IPS-11a (cell line): Measurements from ENCODE around the gene PARD3.

Experiments
- H3K4me3 ChIP-seq: one replicate; pipeline ENCODE4 v1.5.1; 2013; ENCODE audit warnings: low read depth, low read length, control low read depth

PARD3 gene

DNA sequence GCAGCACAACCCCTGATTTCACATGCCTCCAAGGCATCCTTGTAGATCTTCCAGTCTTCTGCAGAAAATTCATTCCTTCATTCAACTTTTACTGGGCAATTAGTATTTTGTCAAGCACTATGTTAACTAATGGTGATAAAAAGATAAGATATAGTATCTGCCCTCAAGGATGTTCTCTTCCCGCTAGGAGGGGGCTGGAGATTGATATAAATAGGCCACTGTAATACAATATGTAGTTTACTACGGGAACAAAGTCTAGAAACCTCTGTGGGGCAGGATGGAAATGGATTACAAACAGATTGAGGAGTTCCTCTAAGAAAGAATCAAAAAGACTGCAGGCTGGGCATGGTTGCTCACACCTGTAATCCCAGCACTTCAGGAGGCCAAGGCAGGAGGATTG is 10.3 kb upstream of the PARD3 start:
- H3K4me3 ChIP-seq = no peak overlapping the region

DNA sequence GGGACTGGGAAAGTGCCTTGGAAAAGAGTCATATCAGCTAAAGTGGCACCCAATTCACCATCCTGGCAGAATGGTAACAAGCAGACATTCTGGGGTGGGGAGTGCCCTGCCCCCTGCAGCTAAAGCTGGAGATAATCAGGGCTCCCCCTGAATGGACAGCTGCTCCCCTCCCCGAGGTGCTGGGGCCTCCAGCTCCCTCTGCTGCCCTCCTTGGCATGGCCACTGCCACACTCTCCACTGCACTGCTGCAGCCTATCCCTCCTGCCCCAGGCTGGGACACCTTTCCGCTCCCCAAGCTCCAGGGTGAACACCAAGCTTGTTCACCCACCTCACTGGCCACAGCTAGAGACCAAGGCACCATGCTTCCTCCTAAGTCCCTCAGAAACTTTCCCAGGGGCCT is 9.8 kb upstream of the PARD3 start:
- no peak overlapping the region for H3K4me3 ChIP-seq

DNA sequence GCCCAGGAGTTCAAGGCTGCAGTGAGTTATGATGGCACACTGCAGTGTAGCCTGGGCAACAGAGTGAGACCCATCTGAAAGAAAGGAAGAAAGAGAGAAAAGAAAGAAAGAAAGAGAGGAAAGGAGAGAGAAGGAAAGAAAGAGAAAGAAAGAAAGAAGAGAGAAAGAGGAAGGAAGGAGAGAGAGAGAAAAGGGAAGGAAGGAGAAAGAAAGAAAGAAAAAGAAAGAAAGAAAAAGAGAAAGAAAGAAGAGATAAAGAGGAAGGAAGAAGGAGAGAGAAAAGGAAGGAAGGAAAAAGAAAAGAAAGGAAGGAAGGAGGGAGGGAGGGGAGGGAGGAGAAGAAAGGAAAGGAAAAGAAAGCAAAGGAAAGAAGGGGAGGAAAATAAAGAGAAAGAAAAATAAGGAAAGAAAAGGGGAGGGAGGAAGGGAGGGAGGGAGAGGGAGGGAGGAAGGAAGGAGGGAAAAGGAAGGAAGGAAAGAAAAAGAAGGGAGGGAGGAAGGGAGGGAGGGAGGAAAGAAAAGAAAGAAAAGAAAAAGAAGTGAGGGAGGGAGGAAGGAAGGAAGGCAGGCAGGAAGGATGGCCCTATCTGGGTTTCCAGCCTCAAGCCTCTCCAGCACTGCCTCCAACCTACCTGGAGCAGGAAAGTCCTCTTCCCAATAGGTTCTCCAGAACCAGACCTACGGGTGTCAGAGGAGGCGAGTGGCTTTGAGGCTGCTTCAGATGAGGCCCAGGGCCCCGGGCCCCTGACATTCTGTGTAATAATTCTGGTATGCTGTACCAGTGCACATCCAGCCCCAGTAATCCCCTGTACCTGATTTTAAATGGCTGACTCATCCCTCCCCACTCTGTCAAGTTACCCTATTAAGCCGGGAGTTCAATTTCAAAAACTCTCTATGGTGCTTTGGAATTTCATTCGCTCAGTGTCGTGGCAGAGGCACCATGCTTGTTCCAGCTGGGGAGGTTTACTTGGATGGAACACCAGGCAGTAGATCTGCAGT is 6.8 kb upstream of the PARD3 start:
- H3K4me3 ChIP-seq = no peak overlapping the region

DNA sequence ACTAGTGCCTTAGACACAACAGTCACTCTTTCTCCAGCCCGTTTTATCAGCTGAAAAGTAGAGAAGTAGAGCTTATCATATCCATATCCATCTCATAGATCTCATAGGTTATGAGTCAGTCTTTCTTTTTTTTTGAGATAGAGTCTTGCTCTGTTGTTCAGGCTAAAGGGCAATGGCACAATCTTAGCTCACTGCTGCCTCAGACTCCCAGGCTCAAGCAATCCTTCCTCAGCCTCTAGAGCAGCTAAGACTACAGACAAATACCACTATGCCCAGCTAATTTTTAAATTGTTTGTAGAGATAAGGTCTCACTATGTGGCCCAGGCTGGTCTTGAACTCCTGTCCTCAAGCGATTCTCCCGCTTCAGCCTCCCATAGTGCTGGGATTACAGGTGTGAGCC is 2.5 kb upstream of the PARD3 start:
- H3K4me3 ChIP-seq = no peak overlapping the region

DNA sequence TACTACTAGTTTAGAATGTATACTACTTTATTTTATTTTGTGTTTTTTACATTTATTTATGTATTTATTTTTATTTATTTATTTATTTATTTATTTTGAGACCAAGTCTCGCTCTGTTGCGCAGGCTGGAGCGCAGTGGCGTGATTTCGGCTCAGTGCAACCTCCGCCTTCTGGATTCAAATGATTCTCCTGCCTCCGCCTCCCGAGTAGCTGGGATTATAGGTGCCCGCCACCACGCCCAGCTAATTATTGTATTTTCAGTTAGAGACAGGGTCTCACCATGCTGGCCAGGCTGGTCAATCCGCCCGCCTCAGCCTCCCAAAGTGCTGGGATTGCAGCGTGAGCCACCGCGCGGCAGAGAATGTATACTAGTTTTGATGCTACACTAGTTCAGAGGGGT is 2.0 kb upstream of the PARD3 start:
- no peak overlapping the region for H3K4me3 ChIP-seq

DNA sequence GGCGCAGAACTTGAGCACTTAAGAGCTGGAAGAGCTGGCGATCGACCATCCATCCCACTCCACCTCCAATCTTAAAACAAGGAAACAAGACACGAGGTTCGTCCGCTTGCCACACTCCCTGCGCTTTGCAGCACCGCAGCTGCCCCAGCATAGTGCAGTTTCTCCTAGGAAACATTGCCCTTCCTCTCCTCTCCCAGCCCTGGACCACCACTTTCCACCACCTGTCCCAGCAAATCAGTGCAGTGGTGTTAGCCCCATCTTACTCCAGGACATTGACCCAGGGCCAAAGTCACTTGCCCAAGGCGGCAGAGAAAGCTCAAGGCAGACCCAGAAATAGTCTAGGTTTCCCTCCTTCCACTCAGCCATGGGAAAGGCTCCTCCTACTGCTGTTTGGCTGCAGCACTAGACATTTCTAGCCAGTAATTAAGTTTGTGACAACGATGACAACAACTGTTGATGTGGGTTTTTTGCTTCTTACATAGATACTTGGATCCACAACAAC is 1.5 kb upstream of the PARD3 start:
- H3K4me3 ChIP-seq = peak overlapping the region; percentile 47

DNA sequence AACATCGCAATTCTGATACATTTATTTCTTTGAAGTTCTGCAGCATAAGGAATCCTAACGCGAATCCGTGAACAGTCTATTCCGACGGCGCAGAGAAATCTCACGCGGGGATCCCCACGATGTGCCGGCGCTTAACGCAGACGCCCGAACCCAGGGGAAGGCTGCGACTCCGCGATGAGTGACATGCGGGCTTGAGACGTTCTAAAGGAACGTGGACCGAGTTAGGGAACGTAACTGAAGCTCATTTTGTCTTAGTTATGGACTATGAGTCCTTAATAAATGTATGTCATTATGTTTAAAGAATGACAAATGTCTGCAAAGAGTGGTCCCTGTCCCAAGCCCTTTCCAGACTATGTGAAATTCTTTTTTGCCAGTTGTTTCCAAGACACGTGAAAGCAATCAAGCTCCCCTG is 995 bp upstream of the PARD3 start:
- peak overlapping the region; percentile 47 for H3K4me3 ChIP-seq

DNA sequence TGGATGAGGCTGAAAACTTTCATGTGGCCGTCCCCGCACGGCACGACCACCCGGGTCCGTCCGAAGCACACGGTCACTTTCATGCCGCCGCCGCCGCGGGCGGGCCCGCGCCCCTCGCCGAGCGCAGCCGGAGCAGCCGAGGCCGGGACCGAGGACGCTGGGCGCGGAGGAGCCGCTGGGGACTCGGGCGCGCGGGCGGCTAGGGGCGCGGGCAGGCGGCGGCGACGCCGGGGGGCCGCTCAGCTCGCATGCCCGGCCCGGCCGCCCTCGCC is 247 bp downstream of the PARD3 start:
- H3K4me3 ChIP-seq = peak overlapping the region; percentile 77

DNA sequence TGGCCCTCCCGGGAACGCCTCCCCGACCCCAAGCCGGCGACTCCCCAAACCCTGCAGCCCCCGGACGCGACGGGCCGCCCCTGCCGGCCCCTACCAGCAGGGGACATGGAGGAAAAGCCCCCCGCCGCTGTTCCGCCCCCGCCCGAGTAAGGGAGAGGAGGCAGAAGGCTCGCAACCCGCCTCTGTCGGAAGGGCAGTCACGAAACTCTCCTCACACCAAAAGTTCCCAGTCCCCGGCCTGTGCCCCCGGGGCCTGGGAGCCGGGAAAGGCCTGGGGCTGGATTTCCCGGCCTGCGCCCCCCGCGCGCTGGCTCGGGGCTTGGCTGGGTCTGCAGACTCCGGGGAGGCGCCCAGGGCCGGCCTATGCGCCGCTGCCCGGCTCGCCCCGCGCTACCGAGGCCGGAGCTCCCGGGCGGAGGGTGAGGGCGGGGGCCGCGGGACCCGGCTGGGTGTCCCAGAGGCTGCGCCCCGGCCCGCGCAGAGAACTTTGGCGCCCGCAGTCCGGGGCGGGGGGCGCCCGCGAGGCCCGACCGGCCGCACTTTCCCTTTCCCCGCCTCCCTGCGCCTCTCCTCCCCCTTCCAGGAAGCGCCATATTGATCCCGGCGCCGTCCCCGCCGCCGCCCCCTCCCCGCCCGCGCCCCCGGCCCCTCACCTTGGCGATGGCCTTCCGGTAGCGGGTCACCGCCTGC is 728 bp downstream of the PARD3 start:
- H3K4me3 ChIP-seq = peak overlapping the region; percentile 77

DNA sequence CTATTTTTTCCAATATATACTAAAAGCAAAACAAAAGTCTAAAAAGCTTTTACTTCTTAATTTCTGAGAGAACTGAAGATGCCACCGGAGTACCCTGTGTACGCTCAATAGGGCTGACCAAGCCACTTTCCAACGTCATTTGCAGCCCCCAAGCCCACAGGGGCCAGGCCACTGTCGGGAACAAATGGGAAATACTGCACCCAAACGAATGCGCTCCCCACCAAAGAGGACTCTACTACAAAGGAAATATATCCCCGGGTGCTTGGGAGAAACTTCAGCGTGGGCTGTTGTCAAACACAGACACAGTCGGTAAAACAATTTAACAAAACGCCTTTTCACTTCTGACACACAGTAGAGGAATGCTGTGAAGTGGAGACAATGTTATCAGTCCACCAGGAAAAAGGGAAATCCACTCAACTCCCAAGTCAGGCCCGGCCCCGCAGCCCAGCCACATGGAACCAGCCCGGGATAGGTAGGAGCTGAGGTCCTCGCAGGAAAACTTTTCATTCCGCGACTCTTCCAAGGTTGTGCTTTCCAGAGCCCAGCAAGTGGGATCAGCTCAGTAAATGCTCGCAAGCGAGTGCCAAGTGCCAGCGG is 1.4 kb downstream of the PARD3 start:
- peak overlapping the region; percentile 77 for H3K4me3 ChIP-seq

DNA sequence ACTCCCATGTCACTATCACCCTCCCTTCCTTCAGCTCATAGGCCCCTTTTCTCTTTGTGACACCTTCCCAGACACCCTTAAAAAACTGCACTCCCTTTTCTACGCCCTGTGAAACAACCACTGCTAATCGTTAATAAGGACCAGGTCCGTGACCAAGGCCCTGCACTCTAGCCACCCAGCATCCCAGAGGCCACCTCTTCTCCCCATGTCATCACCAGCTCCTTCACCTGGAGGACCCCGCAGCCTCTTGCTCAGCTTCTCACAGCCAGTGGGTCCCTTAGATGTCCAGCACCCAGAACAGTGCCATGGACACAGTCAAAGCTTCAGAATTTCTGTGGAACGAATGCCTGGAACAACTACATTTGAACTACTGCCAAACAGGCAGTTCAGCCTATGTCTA is 2.3 kb downstream of the PARD3 start:
- no peak overlapping the region for H3K4me3 ChIP-seq

DNA sequence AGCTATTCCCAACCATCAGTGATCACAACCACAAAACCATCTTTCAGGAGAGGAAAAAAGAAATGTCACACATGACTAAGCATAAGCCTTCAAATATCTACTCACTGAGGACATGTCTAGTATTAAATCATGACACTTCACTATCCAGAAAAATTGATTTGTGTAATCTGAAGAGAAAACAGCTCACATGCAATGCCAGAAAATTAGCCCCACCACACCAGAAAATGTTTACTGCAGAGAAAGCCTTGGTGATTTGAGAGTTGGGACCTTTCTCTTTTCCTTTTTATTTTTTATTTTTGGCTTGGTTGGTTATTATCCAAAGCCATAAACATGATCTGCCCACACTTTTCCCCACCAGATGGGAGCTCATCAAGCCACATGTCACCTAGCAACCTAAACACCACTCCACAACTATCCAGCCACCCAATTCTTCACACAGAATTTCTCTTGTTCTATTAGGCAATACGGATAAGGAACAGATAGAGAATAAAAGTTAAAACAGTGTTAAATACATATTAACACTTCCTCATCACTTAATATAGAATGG is 3.1 kb downstream of the PARD3 start:
- H3K4me3 ChIP-seq = no peak overlapping the region

DNA sequence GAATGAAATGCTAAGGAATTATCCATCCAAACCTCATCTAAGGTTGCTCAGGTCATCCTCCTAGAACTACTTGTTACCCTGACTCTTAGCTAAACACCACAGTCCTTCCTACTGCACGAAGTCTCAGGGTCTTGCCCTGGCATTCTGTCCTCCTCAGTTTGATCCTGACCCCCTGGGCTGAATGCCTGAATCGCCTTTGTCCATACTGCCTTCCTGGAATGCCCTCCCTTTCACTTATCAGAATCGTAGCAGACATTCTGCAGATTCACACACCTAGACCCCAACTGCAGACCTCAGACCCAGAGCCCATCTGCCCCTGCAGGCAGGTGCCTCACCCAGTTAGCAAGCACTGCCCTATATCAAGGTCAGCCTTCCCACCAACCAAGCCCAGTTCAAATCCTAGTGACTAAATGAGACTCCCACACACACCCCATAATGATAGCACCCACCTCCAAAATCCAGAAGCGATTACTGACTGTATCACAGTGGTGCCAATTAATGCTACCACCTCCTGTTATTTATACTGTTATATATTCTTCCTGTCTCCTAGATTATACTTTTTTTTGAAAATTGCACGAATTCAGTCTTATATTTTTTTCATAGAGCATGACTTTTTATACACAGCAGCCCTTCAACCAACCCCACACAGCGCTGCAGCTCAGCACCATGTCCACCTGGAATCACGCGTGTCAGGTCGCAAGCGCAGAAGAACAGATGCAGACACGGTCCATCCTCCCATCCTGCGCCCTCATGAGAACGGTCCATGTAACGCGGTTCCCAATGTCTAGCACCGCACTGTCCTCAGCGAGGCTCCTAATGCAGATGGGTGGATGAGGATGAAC is 3.7 kb downstream of the PARD3 start:
- H3K4me3 ChIP-seq = no peak overlapping the region

DNA sequence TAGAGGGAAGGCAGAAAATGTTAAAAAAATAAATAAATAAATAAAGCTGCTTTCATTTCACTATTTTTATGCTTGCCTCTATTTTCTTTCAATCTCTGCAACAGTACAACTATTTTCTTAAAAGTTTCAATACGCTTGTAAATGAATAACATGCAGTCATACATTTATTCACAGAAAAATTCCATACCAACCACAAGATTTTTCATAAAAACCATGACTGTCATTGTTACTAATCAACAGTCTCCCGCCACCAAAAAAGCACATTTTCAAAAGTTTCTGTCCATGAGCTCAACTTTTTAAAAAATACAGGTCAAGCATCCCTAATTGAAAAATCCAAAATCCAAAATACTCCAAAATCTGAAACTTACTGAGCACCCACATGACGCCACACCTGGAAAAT is 5.3 kb downstream of the PARD3 start:
- H3K4me3 ChIP-seq = no peak overlapping the region

DNA sequence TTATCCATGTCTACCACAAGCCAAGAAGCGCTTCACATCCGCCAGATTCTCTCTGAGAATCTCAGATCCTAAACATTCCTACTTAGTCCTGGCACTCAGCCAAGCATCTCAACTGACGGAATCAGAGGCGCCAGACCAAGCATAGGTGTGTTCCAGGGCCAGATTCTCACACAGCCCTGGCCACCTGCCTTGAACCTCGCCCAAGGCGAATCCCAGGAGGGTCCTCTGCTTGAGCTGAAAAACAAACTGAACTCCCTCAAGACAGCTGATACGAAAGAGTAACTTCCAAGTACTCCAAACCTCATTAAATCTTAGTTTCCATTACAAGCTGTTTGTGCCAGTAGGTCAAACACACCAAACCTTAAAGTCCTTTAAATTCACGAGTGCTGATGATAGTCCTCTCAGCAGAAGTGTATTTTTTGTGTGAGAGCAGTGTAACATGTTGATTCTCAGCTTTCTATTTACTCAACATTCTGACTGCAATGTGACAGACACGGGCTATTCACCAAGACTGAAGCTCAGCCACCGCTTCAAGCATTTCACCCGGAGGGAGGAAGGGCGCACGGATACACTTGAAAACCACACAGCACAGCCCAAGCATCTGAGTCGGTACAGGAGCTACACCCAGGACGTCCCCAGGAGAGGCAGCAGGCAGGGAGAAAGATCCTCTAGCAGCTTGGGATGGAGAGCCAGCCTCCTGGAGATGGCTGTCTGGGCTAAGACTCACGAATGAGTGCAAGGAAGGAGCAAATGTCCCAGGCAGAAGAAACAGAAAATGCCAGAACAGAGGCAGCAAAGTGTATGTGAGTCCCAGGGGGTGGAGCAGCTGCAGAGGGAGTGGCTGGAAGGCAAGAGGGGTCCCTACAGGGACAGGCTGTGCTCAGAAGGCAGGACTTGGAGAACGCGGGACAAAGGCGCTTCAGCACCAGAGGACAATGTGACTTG is 6.0 kb downstream of the PARD3 start:
- H3K4me3 ChIP-seq = no peak overlapping the region

DNA sequence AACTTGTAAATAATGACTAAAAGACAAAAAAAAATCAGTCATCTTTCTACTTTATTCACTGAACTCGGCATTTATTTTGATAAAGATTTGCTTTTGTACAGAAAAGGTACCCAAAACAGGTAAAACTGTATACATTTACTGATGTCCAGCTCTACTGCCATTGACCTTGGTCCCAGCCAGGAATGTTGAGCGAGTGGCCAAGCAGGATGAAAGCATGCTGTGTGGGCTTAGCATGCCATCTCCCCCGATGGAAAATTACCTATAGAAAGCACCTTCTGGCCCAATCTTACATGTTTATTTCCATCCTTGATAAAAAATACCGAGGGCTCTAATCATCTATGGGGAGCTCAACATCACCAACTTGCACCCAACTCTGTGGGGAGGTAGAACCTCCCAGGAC is 6.8 kb downstream of the PARD3 start:
- no peak overlapping the region for H3K4me3 ChIP-seq

DNA sequence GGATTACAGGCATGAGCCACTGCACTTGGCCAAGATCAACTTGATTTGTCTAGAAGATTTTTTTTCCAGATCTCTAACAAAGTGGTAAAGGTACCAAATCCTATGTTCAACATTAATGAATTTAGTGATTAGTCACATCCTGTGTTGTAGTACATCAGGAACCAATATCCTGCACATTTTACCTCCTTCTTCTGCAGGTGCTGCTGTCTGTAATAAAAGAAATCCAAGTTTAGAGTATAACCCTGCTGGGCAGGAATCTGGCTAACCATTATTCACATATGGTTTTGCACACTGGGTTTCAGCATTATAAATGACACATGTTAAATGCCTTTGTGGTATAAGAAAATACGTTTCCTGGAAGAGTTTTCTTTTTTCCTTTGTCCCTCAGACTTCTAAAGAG is 10.8 kb downstream of the PARD3 start:
- no peak overlapping the region for H3K4me3 ChIP-seq

DNA sequence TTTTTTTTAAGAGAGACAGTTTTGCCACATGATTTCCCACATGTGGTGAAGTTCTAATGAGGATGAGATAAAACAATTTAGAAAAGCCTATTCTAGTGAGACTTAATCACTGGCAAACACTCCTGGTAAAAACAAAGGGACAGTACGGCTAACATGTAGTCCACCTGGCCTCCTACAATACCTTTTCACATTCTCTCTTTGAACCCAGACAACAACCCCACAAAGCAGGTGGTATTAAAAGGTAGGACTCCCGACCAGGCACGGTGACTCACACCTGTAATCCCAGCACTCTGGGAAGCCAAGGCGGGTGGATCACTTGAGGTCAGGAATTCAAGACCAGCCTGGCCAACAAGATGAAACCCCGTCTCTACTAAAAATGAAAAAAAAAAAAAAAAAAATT is 12.4 kb downstream of the PARD3 start:
- H3K4me3 ChIP-seq = no peak overlapping the region

DNA sequence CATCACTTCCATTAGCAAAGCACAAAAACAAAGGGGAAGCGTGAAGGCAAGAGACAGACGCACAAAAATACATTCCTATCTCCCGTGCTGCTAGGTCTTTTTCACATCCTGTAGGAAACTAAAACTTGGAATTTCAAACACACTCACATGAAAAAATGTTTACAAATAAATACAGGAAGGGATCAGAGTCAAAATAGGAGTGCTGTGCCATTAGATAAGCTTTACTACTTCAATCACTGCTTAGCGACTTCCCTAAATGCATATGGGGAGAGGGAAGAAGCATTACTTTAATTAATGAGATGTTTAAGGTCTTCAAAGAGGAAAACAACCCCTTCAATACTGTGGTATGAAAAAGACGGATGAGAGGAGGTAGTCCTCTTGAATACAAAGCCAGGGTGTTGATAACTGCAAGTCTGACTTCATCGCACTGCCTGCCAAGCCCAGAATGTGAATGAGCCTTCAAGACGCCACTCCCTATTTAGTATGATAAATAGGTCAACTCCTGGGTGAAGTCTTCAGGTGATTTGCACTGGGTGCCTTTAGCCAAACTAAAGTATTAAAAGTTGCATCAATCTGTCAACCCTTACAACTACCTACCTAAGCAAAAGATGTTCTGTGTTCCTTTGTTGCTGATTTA is 13.9 kb downstream of the PARD3 start:
- no peak overlapping the region for H3K4me3 ChIP-seq
